CD4-positive, alpha-beta T cell (primary cell): ENCODE data around the gene ROPN1L. TPM values are rescaled to one million over a fixed set of nuclear protein-coding genes. Genes with fewer than 3 reads are reported as not detected.

Experiments used
- ATAC-seq: fragments of 200-7000 bp; cut with Tn5 transposase; one replicate; pipeline ENCODE4 v1.10.0; 2022; ENCODE audit warnings: mild to moderate bottlenecking; ENCODE audit not compliant: poor library complexity
- CTCF ChIA-PET: fragments of 350-600 bp; sonication (Branson Sonifier 250); formaldehyde crosslinking; loops from one replicate; lab custom pipeline; 2021; ENCODE audit warnings: antibody characterized with exemption, inconsistent platforms; lab: Charles Lee
- POLR2A ChIA-PET: fragments of 350-600 bp; sonication (Branson Sonifier 250); formaldehyde crosslinking; loops from one replicate; lab custom pipeline; 2021; ENCODE audit warnings: antibody characterized with exemption, inconsistent platforms; lab: Charles Lee
- DNase-seq, 14 experiments: peaks; one replicate each; pipeline ENCODE4 v3.0.0-alpha.2; 2013 to 2020; ENCODE audit warnings: mixed read lengths in 2 of 14
- H3K27ac ChIP-seq, 2 donors: one replicate each; pipeline versions ENCODE4 v1.5.1 to v1.7.0; 2013; ENCODE audit warnings: low read length in 2 of 2, low read depth in 1 of 2, mild to moderate bottlenecking in 1 of 2
- H3K27me3 ChIP-seq, 2 experiments: 1 replicate in 1 of 2; 2 replicates in 1 of 2; pipeline versions ENCODE4 v1.6.1 to v1.7.0; 2013; ENCODE audit warnings: low read length in 2 of 2, control low read depth in 1 of 2, mild to moderate bottlenecking in 1 of 2, moderate library complexity in 1 of 2; ENCODE audit not compliant: insufficient read depth in 2 of 2, control insufficient read depth in 1 of 2
- H3K36me3 ChIP-seq: one replicate; pipeline ENCODE4 v1.6.1; 2013; ENCODE audit warnings: low read length, control low read depth; ENCODE audit not compliant: insufficient read depth
- H3K4me1 ChIP-seq: one replicate; pipeline ENCODE4 v1.6.1; 2013; ENCODE audit warnings: low read length, control low read depth; ENCODE audit not compliant: insufficient read depth
- H3K4me3 ChIP-seq: one replicate; pipeline ENCODE4 v1.5.1; 2013; ENCODE audit warnings: mild to moderate bottlenecking, low read length, moderate library complexity
- H3K9me3 ChIP-seq, 2 experiments: 1 replicate in 1 of 2; 2 replicates in 1 of 2; pipeline versions ENCODE4 v1.6.1 to v1.7.0; 2013; ENCODE audit warnings: low read length in 2 of 2, mild to moderate bottlenecking in 2 of 2, control low read depth in 1 of 2, moderate library complexity in 1 of 2; ENCODE audit not compliant: control insufficient read depth in 1 of 2, insufficient read depth in 1 of 2
- H3K27ac Mint-ChIP-seq: one replicate; pipeline ENCODE4 v1.8.0; 2020; ENCODE audit warnings: mixed read lengths
- H3K27me3 Mint-ChIP-seq: one replicate; pipeline ENCODE4 v1.8.0; 2021; ENCODE audit warnings: mixed read lengths
- H3K36me3 Mint-ChIP-seq: one replicate; pipeline ENCODE4 v1.8.0; 2021; ENCODE audit warnings: low read depth, mixed read lengths
- H3K4me1 Mint-ChIP-seq: one replicate; pipeline ENCODE4 v1.8.0; 2021; ENCODE audit warnings: low read depth, mixed read lengths
- H3K4me3 Mint-ChIP-seq: one replicate; pipeline ENCODE4 v1.8.0; 2020; ENCODE audit warnings: mild to moderate bottlenecking, mixed read lengths
- H3K9me3 Mint-ChIP-seq: one replicate; pipeline ENCODE4 v1.8.0; 2020; ENCODE audit warnings: mixed read lengths
- CTCF ChIP-seq: fragments of 200-600 bp; IDR thresholded peaks from one replicate; pipeline ENCODE4 v1.8.0; 2022; ENCODE audit warnings: antibody characterized with exemption, mild to moderate bottlenecking
- intact Hi-C, 2 experiments: fragments of 100-400 bp; cut with DNase I in 1 of 2; cut with micrococcal nuclease in 1 of 2; formaldehyde crosslinking; loops; one replicate each; pipeline versions ENCODE4 v1.15.1 to v1.9.0; 2023 to 2025; cut with DNase I, micrococcal nuclease
- total RNA-seq, 174 experiments: library from RNA in 2 of 174; stranded (reverse) in 2 of 174; gene quantifications; one replicate each; pipeline ENCODE4 v1.2.3 and lab custom pipeline; 2021 to 2026

The ROPN1L gene
- total RNA-seq, 2 experiments from 2014 or later = 0.42 to 0.58 TPM

GRCh38 chr5:10476878-10477277, 35.2 kb downstream of the ROPN1L start:
- CTCF ChIA-PET = no interaction called here
- peaks cover 0 to 12% of the 10 kb centered on the region in 2 experiments for H3K9me3 ChIP-seq
- Mint-ChIP-seq H3K27me3 (no peaks in the 10 kb centered on the region), H3K36me3 (no peaks in the 10 kb centered on the region), H3K27ac (no peak overlapping the region), H3K9me3 (peaks cover 11% of the 10 kb centered on the region), H3K4me1 (no peaks in the 10 kb centered on the region), H3K4me3 (no peak overlapping the region)
- H3K4me3 ChIP-seq = no peak overlapping the region
- H3K27ac ChIP-seq = no peak overlapping the region
- H3K27me3 ChIP-seq = no peaks in the 10 kb centered on the region
- POLR2A ChIA-PET = no interaction called here
- no peaks in the 10 kb centered on the region for H3K36me3 ChIP-seq
- DNase-seq (no peak), ATAC-seq (no peak)
- H3K4me1 ChIP-seq = no peaks in the 10 kb centered on the region
- intact Hi-C loops = no loop called here
- TF ChIP-seq CTCF = no peak

- no peaks in the 10 kb centered on the region for H3K36me3 Mint-ChIP-seq
- no peak for TF ChIP-seq CTCF
- POLR2A ChIA-PET = no interaction called here
- Histone ChIP-seq H3K27me3 (no peaks in the 10 kb centered on the region), H3K9me3 (peaks cover 0 to 12% of the 10 kb centered on the region in 2 experiments), H3K4me1 (no peaks in the 10 kb centered on the region), H3K27ac (no peak overlapping the region), H3K4me3 (no peak overlapping the region), H3K36me3 (no peaks in the 10 kb centered on the region)
- no peaks in the 10 kb centered on the region for H3K4me1 Mint-ChIP-seq
- CTCF ChIA-PET = no interaction called here
- ATAC-seq (no peak), DNase-seq (no peak)
- intact Hi-C loops = no loop called here
- H3K27ac Mint-ChIP-seq = no peak overlapping the region
- peaks cover 7% of the 10 kb centered on the region for H3K9me3 Mint-ChIP-seq
- H3K4me3 Mint-ChIP-seq = no peak overlapping the region
- no peaks in the 10 kb centered on the region for H3K27me3 Mint-ChIP-seq
Measured at GRCh38 chr5:10477943-10478342, 36.3 kb downstream of the ROPN1L start.

GRCh38 chr5:10478436-10478835, 36.8 kb downstream of the ROPN1L start:
- CTCF ChIA-PET = no interaction called here
- Histone ChIP-seq H3K9me3 (peaks cover 0 to 12% of the 10 kb centered on the region in 2 experiments), H3K36me3 (no peaks in the 10 kb centered on the region), H3K27ac (no peak overlapping the region), H3K4me3 (no peak overlapping the region), H3K4me1 (no peaks in the 10 kb centered on the region), H3K27me3 (no peaks in the 10 kb centered on the region)
- Mint-ChIP-seq H3K27me3 (no peaks in the 10 kb centered on the region), H3K9me3 (peaks cover 7% of the 10 kb centered on the region), H3K4me1 (no peaks in the 10 kb centered on the region), H3K27ac (no peak overlapping the region), H3K4me3 (no peak overlapping the region), H3K36me3 (no peaks in the 10 kb centered on the region)
- intact Hi-C loops = no loop called here
- no peak for ATAC-seq
- TF ChIP-seq CTCF = no peak
- no peak for DNase-seq
- POLR2A ChIA-PET = no interaction called here
